WTC11 (cell line): ENCODE data around the gene RPL12. TPM values are rescaled to one million over a fixed set of nuclear protein-coding genes. Genes with fewer than 3 reads are reported as not detected.

Source experiments
- ATAC-seq: fragments of 200-7000 bp; cut with Tn5 transposase; 2 replicates; pipeline ENCODE4 v1.10.0; 2021; ENCODE audit warnings: mild to moderate bottlenecking, moderate library complexity
- CTCF ChIA-PET: fragments of 300-600 bp; sonication (Branson Sonifier 250); formaldehyde crosslinking; loops from one replicate; lab custom pipeline; 2021; ENCODE audit warnings: antibody characterized with exemption; lab: Charles Lee
- POLR2A ChIA-PET: fragments of 350-600 bp; sonication (Branson Sonifier 250); formaldehyde crosslinking; loops from one replicate; lab custom pipeline; 2021; ENCODE audit warnings: antibody characterized with exemption; lab: Charles Lee
- DNase-seq: peaks from one replicate; pipeline ENCODE4 v3.0.0; 2021; ENCODE audit warnings: low spot score
- H3K27ac Mint-ChIP-seq: 2 replicates; pipeline ENCODE4 v1.8.0; 2021; ENCODE audit warnings: mixed read lengths
- H3K27me3 Mint-ChIP-seq: 2 replicates; pipeline ENCODE4 v1.8.0; 2021; ENCODE audit warnings: low read depth, mild to moderate bottlenecking, moderate library complexity, mixed read lengths
- H3K36me3 Mint-ChIP-seq: 2 replicates; pipeline ENCODE4 v1.8.0; 2021; ENCODE audit warnings: mixed read lengths
- H3K4me1 Mint-ChIP-seq: 2 replicates; pipeline ENCODE4 v1.8.0; 2022; ENCODE audit warnings: mixed read lengths
- H3K4me3 Mint-ChIP-seq: 2 replicates; pipeline ENCODE4 v1.8.0; 2021; ENCODE audit warnings: mild to moderate bottlenecking, moderate library complexity, mixed read lengths
- H3K9me3 Mint-ChIP-seq: 2 replicates; pipeline ENCODE4 v1.8.0; 2021; ENCODE audit warnings: mixed read lengths
- CBFB ChIP-seq: sonication (generic); formaldehyde crosslinking; IDR thresholded peaks from 2 replicates; pipeline ENCODE4 v1.8.1; 2022; ENCODE audit warnings: mild to moderate bottlenecking, low read depth, missing genetic modification reagents
- CREM ChIP-seq: sonication (generic); formaldehyde crosslinking; IDR thresholded peaks from 2 replicates; pipeline ENCODE4 v1.8.1; 2022; ENCODE audit warnings: mild to moderate bottlenecking, missing genetic modification reagents, moderate library complexity
- ELF4 ChIP-seq: sonication (generic); formaldehyde crosslinking; IDR thresholded peaks from 2 replicates; pipeline ENCODE4 v1.8.1; 2022; ENCODE audit warnings: low read depth, mild to moderate bottlenecking, moderate library complexity, missing genetic modification reagents
- EMX1 ChIP-seq: fragments of 250-450 bp; sonication (Bioruptor Pico); IDR thresholded peaks from 2 replicates; pipeline ENCODE4 v1.8.0; 2021; ENCODE audit warnings: mild to moderate bottlenecking
- FOXJ3 ChIP-seq: sonication (generic); formaldehyde crosslinking; IDR thresholded peaks from 2 replicates; pipeline ENCODE4 v1.9.0; 2021; ENCODE audit warnings: missing genetic modification reagents, mild to moderate bottlenecking, borderline replicate concordance
- GRHL2 ChIP-seq: fragments of 250-450 bp; sonication (Bioruptor Pico); IDR thresholded peaks from 2 replicates; pipeline ENCODE4 v1.8.0; 2022; ENCODE audit warnings: mild to moderate bottlenecking, moderate library complexity; ENCODE audit not compliant: insufficient replicate concordance, severe bottlenecking
- MXD4 ChIP-seq: fragments of 250-450 bp; sonication (Bioruptor Pico); IDR thresholded peaks from 2 replicates; pipeline ENCODE4 v1.8.0; 2021; ENCODE audit warnings: mild to moderate bottlenecking, moderate library complexity, borderline replicate concordance
- NR3C1 ChIP-seq: sonication (generic); formaldehyde crosslinking; conservative IDR thresholded peaks from 2 replicates; pipeline ENCODE4 v1.8.1; 2023; ENCODE audit warnings: low read depth, mild to moderate bottlenecking, missing genetic modification reagents
- RELA ChIP-seq: sonication (generic); formaldehyde crosslinking; IDR thresholded peaks from 2 replicates; pipeline ENCODE4 v1.8.1; 2022; ENCODE audit warnings: missing genetic modification reagents, mild to moderate bottlenecking, borderline replicate concordance
- SMAD4 ChIP-seq: sonication (generic); formaldehyde crosslinking; IDR thresholded peaks from 2 replicates; pipeline ENCODE4 v1.8.0; 2022; ENCODE audit warnings: mild to moderate bottlenecking, missing genetic modification reagents
- ZBTB21 ChIP-seq: sonication (generic); formaldehyde crosslinking; IDR thresholded peaks from 2 replicates; pipeline ENCODE4 v1.8.1; 2023; ENCODE audit warnings: mild to moderate bottlenecking, missing genetic modification reagents, borderline replicate concordance
- ZNF423 ChIP-seq: fragments of 250-450 bp; sonication (Bioruptor Pico); IDR thresholded peaks from 2 replicates; pipeline ENCODE4 v2.1.2; 2022; ENCODE audit warnings: mild to moderate bottlenecking, moderate library complexity
- total RNA-seq: library from RNA; stranded (reverse); gene quantifications from 3 replicates; pipeline ENCODE4 v1.2.3, GENCODE V29; 2021
- TF ChIP-seq, protein P1 (sequence below): fragments of 250-450 bp; sonication (Bioruptor Pico); IDR thresholded peaks from 2 replicates; pipeline ENCODE4 v1.8.0; 2021; ENCODE audit warnings: mild to moderate bottlenecking
- TF ChIP-seq, protein P2 (sequence below): sonication (generic); formaldehyde crosslinking; IDR thresholded peaks from 2 replicates; pipeline ENCODE4 v1.8.0; 2022; ENCODE audit warnings: mild to moderate bottlenecking, missing genetic modification reagents
- TF ChIP-seq, protein P3 (sequence below): sonication (generic); formaldehyde crosslinking; IDR thresholded peaks from 2 replicates; pipeline ENCODE4 v1.8.1; 2022; ENCODE audit warnings: missing genetic modification reagents, borderline replicate concordance
- TF ChIP-seq, protein P4 (sequence below): sonication (generic); formaldehyde crosslinking; IDR thresholded peaks from 2 replicates; pipeline ENCODE4 v1.8.0; 2023; ENCODE audit warnings: missing genetic modification reagents
- TF ChIP-seq, protein P5 (sequence below): sonication (generic); formaldehyde crosslinking; conservative IDR thresholded peaks from 2 replicates; pipeline ENCODE4 v1.8.1; 2022; ENCODE audit warnings: mild to moderate bottlenecking, missing genetic modification reagents
- TF ChIP-seq, protein P6 (sequence below): sonication (generic); formaldehyde crosslinking; IDR thresholded peaks from 2 replicates; pipeline ENCODE4 v1.8.1; 2022; ENCODE audit warnings: mild to moderate bottlenecking, moderate library complexity, missing genetic modification reagents
- TF ChIP-seq, protein P7 (sequence below): sonication (generic); formaldehyde crosslinking; IDR thresholded peaks from 2 replicates; pipeline ENCODE4 v1.8.0; 2022; ENCODE audit warnings: missing genetic modification reagents

The RPL12 gene
- total RNA-seq, 1 experiment from 2014 or later = 1,902 TPM

DNA sequence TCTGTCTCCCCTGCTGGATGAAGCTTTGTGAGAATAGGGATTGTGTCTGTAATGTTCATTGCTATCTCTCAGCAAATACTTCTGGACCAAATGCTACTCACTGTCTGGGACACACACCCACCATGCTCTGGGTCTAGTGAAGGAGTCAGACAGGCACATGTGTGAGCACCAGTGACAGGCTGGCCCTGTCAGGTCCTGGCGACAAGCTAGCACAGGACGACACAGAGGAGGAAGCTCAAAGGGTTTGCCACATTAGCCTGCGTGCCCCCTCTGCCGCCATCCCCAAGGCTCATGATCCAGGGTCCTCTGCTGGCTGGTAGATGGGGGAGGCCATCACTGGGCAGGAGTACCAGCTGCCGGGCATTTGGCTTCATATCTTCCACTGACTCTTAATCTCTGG is 23.4 kb upstream of the RPL12 start:
- Mint-ChIP-seq H3K4me3 (no peak overlapping the region), H3K4me1 (0 out of 2 replicates have a peak, but pooled peaks cover 4% of the 10 kb centered on the region), H3K27me3 (no peaks in the 10 kb centered on the region), H3K36me3 (peaks cover 39% of the 10 kb centered on the region), H3K27ac (no peak overlapping the region), H3K9me3 (no peaks in the 10 kb centered on the region)
- CTCF ChIA-PET = interaction anchor here (1.1 kb wide), 1 partner anchor 29 kb away, joined by 4 read pairs; no protein-coding TSS in a partner anchor
- POLR2A ChIA-PET = no interaction called here
- ATAC-seq = no peak
- DNase-seq = no peak
- TF ChIP-seq ZBTB21 (CRISPR knock-in tag) (no peak), ELF4 (CRISPR knock-in tag) (no peak), NR3C1 (CRISPR knock-in tag) (no peak)
- TF ChIP-seq, protein P1, sequence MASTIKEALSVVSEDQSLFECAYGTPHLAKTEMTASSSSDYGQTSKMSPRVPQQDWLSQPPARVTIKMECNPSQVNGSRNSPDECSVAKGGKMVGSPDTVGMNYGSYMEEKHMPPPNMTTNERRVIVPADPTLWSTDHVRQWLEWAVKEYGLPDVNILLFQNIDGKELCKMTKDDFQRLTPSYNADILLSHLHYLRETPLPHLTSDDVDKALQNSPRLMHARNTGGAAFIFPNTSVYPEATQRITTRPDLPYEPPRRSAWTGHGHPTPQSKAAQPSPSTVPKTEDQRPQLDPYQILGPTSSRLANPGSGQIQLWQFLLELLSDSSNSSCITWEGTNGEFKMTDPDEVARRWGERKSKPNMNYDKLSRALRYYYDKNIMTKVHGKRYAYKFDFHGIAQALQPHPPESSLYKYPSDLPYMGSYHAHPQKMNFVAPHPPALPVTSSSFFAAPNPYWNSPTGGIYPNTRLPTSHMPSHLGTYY = no peak
- TF ChIP-seq, protein P2, sequence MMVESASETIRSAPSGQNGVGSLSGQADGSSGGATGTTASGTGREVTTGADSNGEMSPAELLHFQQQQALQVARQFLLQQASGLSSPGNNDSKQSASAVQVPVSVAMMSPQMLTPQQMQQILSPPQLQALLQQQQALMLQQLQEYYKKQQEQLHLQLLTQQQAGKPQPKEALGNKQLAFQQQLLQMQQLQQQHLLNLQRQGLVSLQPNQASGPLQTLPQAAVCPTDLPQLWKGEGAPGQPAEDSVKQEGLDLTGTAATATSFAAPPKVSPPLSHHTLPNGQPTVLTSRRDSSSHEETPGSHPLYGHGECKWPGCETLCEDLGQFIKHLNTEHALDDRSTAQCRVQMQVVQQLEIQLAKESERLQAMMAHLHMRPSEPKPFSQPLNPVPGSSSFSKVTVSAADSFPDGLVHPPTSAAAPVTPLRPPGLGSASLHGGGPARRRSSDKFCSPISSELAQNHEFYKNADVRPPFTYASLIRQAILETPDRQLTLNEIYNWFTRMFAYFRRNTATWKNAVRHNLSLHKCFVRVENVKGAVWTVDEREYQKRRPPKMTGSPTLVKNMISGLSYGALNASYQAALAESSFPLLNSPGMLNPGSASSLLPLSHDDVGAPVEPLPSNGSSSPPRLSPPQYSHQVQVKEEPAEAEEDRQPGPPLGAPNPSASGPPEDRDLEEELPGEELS (CRISPR knock-in tag) = no peak
- TF ChIP-seq, protein P3, sequence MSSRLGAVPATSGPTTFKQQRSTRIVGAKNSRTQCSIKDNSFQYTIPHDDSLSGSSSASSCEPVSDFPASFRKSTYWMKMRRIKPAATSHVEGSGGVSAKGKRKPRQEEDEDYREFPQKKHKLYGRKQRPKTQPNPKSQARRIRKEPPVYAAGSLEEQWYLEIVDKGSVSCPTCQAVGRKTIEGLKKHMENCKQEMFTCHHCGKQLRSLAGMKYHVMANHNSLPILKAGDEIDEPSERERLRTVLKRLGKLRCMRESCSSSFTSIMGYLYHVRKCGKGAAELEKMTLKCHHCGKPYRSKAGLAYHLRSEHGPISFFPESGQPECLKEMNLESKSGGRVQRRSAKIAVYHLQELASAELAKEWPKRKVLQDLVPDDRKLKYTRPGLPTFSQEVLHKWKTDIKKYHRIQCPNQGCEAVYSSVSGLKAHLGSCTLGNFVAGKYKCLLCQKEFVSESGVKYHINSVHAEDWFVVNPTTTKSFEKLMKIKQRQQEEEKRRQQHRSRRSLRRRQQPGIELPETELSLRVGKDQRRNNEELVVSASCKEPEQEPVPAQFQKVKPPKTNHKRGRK (CRISPR knock-in tag) = no peak

DNA sequence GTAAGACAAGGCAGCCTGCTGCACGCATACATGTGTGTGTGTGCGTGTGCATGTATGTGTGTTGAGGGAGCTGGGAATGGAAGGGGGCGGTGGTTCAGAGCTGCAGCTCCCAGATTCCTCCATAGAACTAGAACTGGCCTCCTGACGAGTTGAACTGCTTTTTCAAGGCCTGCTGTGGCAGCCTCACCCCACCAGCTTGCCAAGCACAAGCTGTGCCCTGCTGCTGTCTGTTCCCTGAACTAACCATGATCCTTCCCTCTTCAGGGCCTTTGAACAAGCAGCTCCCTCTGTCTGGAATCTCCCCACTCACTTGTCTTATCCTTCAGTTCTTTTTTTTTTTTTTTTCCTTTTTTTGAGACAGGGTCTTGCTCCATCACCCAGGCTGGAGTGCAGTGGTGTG is 22.7 kb upstream of the RPL12 start:
- ChIA-PET POLR2A (interaction anchor here (0.7 kb wide), 1 partner anchor 287 kb away, joined by 3 read pairs; no protein-coding TSS in a partner anchor), CTCF (interaction anchor here (1.1 kb wide), 1 partner anchor 30 kb away, joined by 4 read pairs; no protein-coding TSS in a partner anchor)
- no peak overlapping the region for H3K27ac Mint-ChIP-seq
- TF ChIP-seq RELA (CRISPR knock-in tag) (no peak), ELF4 (CRISPR knock-in tag) (no peak), GRHL2 (no peak), CREM (CRISPR knock-in tag) (no peak), ZNF423 (CRISPR knock-in tag) (no peak), CBFB (CRISPR knock-in tag) (no peak), SMAD4 (CRISPR knock-in tag) (no peak), MXD4 (CRISPR knock-in tag) (no peak), EMX1 (no peak), FOXJ3 (no peak), ZBTB21 (CRISPR knock-in tag) (no peak)
- TF ChIP-seq, protein P4, sequence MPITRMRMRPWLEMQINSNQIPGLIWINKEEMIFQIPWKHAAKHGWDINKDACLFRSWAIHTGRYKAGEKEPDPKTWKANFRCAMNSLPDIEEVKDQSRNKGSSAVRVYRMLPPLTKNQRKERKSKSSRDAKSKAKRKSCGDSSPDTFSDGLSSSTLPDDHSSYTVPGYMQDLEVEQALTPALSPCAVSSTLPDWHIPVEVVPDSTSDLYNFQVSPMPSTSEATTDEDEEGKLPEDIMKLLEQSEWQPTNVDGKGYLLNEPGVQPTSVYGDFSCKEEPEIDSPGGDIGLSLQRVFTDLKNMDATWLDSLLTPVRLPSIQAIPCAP (CRISPR knock-in tag) = no peak
- TF ChIP-seq, protein P5, sequence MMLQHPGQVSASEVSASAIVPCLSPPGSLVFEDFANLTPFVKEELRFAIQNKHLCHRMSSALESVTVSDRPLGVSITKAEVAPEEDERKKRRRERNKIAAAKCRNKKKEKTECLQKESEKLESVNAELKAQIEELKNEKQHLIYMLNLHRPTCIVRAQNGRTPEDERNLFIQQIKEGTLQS (CRISPR knock-in tag) = no peak
- TF ChIP-seq, protein P6, sequence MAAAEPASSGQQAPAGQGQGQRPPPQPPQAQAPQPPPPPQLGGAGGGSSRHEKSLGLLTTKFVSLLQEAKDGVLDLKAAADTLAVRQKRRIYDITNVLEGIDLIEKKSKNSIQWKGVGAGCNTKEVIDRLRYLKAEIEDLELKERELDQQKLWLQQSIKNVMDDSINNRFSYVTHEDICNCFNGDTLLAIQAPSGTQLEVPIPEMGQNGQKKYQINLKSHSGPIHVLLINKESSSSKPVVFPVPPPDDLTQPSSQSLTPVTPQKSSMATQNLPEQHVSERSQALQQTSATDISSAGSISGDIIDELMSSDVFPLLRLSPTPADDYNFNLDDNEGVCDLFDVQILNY (CRISPR knock-in tag) = no peak
- TF ChIP-seq, protein P2 (CRISPR knock-in tag) = no peak
- TF ChIP-seq, protein P7, sequence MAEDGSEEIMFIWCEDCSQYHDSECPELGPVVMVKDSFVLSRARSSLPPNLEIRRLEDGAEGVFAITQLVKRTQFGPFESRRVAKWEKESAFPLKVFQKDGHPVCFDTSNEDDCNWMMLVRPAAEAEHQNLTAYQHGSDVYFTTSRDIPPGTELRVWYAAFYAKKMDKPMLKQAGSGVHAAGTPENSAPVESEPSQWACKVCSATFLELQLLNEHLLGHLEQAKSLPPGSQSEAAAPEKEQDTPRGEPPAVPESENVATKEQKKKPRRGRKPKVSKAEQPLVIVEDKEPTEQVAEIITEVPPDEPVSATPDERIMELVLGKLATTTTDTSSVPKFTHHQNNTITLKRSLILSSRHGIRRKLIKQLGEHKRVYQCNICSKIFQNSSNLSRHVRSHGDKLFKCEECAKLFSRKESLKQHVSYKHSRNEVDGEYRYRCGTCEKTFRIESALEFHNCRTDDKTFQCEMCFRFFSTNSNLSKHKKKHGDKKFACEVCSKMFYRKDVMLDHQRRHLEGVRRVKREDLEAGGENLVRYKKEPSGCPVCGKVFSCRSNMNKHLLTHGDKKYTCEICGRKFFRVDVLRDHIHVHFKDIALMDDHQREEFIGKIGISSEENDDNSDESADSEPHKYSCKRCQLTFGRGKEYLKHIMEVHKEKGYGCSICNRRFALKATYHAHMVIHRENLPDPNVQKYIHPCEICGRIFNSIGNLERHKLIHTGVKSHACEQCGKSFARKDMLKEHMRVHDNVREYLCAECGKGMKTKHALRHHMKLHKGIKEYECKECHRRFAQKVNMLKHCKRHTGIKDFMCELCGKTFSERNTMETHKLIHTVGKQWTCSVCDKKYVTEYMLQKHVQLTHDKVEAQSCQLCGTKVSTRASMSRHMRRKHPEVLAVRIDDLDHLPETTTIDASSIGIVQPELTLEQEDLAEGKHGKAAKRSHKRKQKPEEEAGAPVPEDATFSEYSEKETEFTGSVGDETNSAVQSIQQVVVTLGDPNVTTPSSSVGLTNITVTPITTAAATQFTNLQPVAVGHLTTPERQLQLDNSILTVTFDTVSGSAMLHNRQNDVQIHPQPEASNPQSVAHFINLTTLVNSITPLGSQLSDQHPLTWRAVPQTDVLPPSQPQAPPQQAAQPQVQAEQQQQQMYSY (CRISPR knock-in tag) = no peak
- H3K4me1 Mint-ChIP-seq = 0 out of 2 replicates have a peak, but pooled peaks cover 4% of the 10 kb centered on the region
- ATAC-seq (no peak), DNase-seq (no peak)
- no peaks in the 10 kb centered on the region for H3K9me3 Mint-ChIP-seq
- H3K4me3 Mint-ChIP-seq = no peak overlapping the region
- peaks cover 42% of the 10 kb centered on the region for H3K36me3 Mint-ChIP-seq
- H3K27me3 Mint-ChIP-seq = no peaks in the 10 kb centered on the region
